H54 (cell line): Measurements from ENCODE around the gene UGGT2.
"Not testable (repeated sequence)": the region's sequence is repeated elsewhere in the genome, so short reads cannot be mapped to it uniquely, and the experiment has no call there.

Source experiments
- DNase-seq: peaks from one replicate; pipeline ENCODE4 v3.0.0; 2011; ENCODE audit warnings: low spot score, mixed read lengths; ENCODE audit not compliant: insufficient read length
- FAIRE-seq: peaks from 3 replicates; lab custom pipeline; 2011; peaks lifted over from hg19 to GRCh38; lab: Jason Lieb, UNC
- POLR2A ChIP-seq: IDR thresholded peaks from 2 replicates; pipeline ENCODE4 v1.6.1; 2011; ENCODE audit warnings: low read depth, mild to moderate bottlenecking, low read length

Gene UGGT2

DNA sequence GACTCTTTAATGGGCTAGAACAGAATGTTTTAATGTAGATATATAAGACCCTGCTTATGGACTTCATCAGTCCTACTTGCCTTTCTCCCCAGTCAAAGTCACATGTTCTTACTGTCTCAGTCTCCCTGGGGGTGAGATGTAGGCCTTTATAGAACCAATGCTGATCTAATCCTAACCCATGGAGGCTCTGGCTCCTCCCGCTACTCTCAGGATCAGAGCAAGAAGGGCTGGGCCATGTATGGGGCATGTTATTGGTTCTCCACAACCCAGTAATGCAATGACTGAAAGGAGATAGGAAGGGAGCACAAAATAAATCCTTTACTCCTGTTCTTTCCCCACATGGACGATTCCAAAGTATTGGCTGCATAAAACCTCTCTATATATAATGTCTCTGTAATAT lies 82.3 kb downstream of the UGGT2 start:
- FAIRE-seq (peak; percentile 36), DNase-seq (no peak)
- TF ChIP-seq POLR2A, result no peak

DNA sequence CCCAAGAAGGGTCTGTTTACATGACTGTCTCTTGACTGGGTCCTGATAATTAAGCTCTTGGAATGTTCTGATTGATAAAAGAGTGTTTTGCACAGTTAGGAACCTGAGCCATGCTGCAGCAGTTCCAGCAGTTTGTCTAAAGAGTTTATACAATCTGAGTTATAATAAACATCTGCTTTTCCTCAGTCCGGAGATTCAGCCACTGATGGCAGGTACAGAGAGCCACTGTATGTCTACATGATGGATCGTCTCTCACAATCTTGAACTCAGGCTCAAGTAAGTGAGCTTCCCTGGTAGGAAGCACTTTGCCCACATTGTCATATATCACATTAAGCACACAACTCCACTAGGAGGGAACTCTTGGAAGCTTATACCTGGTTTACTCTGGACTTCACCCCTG lies 84.3 kb downstream of the UGGT2 start:
- TF ChIP-seq POLR2A, result no peak
- FAIRE-seq, result no peak
- no peak for DNase-seq

DNA sequence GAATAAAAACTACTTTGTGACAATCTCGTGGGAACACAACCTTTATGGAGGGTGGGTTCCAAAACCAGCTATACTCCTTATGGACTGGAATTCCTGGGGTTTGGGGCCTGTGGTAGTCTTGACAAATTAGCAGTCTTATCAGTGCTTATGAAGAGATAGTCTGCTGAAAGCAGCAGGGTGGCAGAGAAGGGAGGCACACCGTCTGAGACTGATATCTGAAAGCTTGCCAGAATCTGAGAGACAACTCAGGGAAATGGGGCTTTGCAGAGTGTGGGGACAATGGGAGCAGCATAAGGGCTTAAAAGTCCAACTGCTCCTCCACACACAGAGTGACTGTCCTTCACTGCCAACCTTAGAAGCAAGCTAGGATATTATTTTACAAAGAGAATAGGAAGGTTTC lies 95.9 kb downstream of the UGGT2 start:
- DNase-seq (no peak), FAIRE-seq (peak; percentile 41)
- no peak for TF ChIP-seq POLR2A

DNA sequence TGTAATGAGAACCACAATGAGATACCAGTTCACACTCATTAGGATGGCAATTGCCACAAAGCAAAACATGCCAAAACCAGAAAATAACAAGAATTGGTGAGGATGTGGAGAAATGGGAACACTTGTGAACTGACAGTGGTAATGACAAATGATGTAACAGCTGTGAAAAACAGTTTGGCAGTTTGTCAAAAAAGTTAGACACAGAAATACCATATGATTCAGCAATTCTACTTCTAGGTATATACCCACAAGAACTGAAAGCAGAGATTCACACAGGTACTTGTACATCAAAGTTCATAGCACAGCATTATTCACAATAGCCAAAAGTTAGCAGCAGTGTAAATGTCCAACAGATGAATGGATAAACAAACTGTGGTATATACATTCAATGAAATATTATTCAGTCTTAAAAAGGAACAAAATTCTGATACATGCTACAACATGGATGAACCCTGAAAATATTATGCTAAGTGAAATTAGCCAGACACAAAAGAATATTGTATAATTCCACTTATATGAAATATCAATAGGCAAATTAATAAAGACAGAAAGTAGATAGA lies 96.5 kb downstream of the UGGT2 start:
- no peak for TF ChIP-seq POLR2A
- DNase-seq (no peak), FAIRE-seq (peak; percentile 45)

DNA sequence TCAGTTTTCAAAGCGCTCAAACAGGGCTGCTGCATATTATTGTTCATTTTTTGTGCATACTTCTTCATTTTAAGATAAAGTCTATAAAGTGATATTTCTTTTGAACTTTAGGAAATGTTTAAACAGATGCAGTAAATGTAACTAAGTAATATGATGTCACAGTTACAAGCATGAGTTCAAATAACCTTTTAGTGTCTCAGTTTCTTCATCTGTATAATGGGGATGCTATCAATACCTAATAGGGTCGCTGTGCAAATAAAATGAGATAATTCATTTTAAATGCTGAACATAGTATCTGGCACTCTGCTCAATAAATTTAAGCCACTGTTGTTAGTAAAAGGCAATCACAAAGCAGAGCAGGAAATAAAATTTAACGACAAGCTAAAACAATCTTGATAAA lies 97.5 kb downstream of the UGGT2 start:
- no peak for TF ChIP-seq POLR2A
- FAIRE-seq (peak; percentile 27), DNase-seq (no peak)

DNA sequence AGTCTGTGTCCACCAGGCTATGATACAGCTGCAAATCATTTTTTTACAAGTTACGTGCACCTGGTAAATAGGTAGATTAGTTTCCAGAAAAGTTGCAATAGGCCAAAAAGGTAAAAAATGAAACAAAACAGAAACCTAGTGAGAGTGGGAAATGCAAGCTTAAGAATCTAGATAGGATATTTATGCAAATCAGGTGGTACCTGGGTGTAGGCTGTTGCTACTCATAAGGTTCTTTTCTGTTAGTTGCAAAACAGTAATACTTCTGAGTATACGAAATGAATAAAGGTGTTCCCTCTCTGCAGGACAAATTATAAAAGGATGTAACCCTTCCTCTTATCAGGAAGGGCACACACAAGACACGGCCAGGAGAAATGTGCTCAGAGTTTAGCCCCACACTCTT lies 97.9 kb downstream of the UGGT2 start:
- no peak for TF ChIP-seq POLR2A
- no peak for FAIRE-seq
- no peak for DNase-seq

DNA sequence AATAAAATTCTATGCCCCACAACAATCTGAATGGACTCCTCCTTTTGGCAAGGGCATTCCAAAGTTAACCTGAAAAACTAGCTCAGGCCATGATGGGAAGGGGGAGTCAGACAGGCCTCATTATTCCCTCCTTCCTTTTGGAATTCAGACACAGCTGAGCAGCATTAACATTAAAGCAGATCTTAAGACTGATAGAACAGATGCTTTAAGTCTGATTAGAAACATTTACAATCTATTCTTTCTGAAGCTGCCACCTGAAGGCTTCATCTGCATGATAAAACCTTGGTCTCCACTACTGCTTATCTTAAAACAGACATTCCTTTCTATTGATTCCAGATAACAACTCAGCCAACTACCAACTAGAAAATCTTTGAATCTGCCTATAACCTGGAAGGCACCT lies 98.9 kb downstream of the UGGT2 start:
- no peak for TF ChIP-seq POLR2A
- DNase-seq (no peak), FAIRE-seq (no peak)

DNA sequence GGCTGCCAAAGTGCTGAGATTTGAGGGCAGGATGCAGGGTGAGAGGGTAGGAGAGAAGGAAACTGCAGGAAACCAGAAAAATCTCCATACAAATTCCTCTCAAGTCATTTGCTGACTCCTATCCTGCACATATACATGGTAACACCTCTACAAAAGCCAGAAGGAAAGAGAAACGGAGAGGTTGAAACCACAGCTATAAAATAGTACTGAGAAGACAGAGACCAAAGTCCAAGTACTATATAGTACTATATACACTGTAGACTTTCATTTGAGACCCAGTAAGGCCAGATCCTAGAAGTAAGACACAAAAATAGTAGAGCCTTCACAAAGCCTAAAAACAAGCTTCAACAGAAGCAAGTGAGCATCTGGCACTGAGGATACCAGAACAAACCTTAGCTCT lies 103.1 kb downstream of the UGGT2 start:
- no peak for FAIRE-seq
- DNase-seq, result no peak
- TF ChIP-seq POLR2A, result no peak

DNA sequence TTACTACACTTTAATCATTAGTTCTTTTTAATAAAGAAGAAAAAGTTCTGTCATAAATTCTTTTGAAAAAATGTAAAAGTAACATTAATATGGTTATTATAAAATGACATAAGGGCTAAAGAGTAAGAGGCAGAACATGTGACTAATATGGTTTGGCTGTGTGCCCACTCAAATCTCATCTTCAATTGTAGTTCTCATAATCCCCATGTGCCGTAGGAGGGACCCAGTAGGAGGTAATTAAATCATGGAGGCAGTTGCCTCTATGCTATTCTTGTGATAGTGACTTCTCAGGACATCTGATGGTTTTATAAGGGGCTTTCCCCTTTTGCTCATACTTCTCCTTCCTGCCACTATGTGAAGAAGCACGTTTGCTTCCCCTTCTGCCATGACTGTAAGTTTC lies 104.5 kb downstream of the UGGT2 start:
- FAIRE-seq (no peak), DNase-seq (no peak)
- TF ChIP-seq POLR2A, result no peak

DNA sequence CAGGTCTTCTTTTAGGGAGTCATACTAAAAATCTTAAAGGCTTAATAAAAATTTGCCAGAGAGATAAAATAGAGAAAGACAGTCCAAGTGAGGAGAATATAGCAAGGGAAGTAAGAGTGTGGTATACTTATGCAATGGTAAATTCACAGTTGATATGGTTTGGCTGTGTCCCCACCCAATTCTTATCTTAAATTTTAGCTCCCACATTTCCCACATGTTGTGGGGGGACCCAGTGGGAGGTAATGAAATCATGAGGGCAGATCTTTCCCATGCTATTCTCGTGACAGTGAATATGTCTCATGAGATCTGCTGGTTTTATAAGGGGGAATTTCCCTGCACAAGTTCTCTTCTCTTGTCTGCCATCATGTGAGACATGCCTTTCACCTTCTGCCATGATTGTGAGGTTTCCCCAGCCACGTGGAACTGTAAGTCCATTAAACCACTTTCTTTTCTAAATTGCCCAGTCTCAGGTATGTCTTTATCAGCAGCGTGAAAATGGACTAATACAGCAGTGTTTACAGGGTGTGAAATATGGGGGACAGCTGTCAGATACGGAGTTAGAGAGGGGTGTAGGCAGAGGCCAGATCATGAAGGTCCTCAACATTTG lies 115.4 kb downstream of the UGGT2 start:
- FAIRE-seq (no peak), DNase-seq (no peak)
- TF ChIP-seq POLR2A, result no peak

DNA sequence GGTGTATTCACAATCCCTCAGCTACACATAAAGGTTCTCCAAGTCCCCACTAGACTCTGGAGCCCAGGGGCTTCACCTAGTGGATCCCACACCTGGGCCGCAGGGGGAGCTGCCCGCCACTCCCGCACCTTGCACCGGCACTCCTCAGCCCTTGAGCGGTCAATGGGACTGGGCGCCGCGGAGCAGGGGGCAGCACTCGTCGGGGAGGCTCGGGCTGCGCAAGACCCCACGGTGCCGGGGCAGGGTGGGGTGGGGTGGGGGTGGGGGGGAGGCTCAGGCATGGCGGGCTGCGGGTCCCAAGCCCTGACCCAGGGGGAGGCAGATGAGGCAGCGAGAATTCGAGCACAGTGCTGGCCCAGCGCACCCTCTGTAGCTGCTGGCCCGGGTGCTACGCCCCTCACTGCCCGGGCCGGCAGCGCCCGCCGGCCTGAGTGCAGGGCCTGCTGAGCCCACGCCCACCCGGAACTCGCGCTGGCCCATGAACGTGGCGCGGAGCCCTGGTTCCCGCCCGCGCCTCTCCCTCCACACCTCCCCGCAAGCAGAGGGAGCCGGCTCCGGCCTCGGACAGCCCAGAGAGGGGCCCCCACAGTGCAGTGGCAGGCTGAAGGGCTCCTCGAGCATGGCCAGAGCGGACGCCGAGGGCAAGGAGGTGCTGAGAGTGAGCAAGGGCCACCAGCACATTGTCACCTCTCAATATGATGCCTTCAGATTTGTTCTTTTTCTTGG lies 121.7 kb downstream of the UGGT2 start:
- FAIRE-seq, result no peak
- no peak for DNase-seq
- no peak for TF ChIP-seq POLR2A

DNA sequence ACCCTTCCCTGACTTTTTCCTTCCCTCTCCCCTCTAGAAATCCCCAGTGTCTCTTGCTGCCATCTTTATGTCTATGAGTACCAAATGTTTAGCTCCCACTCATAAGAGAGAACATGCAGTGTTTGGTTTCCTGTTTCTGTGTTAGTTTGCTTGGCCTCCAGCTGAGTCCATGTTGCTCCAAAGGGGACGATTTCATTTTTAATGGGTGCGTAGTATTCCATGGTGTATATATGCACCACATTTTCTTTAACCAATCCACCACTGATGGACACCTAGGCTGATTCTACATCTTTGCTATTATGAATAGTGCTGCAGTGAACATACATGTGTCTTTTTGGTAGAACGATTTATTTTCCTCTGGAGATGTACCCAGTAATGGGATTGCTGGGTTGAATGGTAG lies 123.8 kb downstream of the UGGT2 start:
- TF ChIP-seq POLR2A, result no peak
- FAIRE-seq (no peak), DNase-seq (no peak)

DNA sequence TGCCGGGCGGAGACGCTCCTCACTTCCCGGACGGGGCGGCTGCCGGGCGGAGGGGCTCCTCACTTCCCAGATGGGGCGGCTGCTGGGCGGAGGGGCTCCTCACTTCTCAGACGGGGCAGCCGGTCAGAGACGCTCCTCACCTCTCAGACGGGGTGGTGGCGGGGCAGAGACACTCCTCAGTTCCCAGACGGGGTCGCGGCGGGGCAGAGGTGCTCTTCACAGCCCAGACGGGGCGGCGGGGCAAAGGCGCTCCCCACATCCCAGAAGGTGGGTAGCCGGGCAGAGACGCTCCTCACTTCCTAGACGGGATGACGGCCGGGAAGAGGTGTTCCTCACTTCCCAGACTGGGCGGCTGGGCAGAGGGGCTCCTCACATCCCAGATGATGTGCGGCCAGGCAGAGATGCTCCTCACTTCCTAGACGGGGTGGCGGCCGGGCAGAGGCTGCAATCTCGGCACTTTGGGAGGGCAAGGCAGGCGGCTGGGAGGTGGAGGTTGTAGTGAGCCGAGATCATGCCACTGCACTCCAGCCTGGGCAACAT lies 124.8 kb downstream of the UGGT2 start:
- not testable (repeated sequence) for FAIRE-seq, DNase-seq

DNA sequence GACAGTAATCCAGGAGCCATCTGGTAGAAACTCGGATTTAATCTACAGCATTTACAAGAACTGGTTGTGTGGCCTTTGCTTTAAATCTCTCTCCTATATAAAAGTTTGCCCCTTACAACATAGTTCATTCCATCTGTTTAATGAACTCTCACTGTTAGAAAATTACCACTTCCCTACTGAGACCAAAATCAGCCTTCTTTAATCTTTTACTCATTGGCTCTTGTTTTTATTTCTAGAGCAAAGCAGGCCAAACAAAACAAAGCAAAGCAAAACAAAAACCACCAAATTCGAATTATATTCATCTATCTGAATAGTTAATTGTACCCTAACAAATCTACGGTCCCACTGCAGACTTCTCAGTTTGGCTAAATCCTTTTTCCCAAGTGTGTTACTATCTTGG lies 127.0 kb downstream of the UGGT2 start:
- peak; percentile 45 for FAIRE-seq
- DNase-seq, result no peak
- TF ChIP-seq POLR2A, result no peak
